IMR-90 (cell line): ENCODE results near the gene HMGCL.

Source experiments
- BHLHE40 ChIP-seq: fragments of 150-350 bp; IDR thresholded peaks from 2 replicates; pipeline ENCODE4 v1.6.1; 2016; ENCODE audit warnings: mild to moderate bottlenecking, low read depth, low read length
- CEBPB ChIP-seq: IDR thresholded peaks from 2 replicates; pipeline ENCODE4 v1.6.1; 2012; ENCODE audit warnings: low read depth, low read length, improper control_type of control experiment
- CHD1 ChIP-seq: IDR thresholded peaks from 2 replicates; pipeline ENCODE4 v1.6.1; 2012; ENCODE audit warnings: low read depth, low read length, improper control_type of control experiment
- FOS ChIP-seq: fragments of 150-350 bp; IDR thresholded peaks from 2 replicates; pipeline ENCODE4 v1.6.1; 2016; ENCODE audit warnings: low read depth, low read length
- MAZ ChIP-seq: IDR thresholded peaks from 2 replicates; pipeline ENCODE4 v1.6.1; 2012; ENCODE audit warnings: low read depth, mild to moderate bottlenecking, low read length, improper control_type of control experiment, moderate library complexity, borderline replicate concordance
- MXI1 ChIP-seq: IDR thresholded peaks from 2 replicates; pipeline ENCODE4 v1.6.1; 2012; ENCODE audit warnings: low read depth, mild to moderate bottlenecking, low read length, moderate library complexity, borderline replicate concordance
- POLR2A ChIP-seq: IDR thresholded peaks from 2 replicates; pipeline ENCODE4 v1.6.1; 2012; ENCODE audit warnings: mild to moderate bottlenecking, low read depth, low read length
- RAD21 ChIP-seq: IDR thresholded peaks from 2 replicates; pipeline ENCODE4 v1.6.1; 2012; ENCODE audit warnings: low read length, improper control_type of control experiment
- RCOR1 ChIP-seq: IDR thresholded peaks from 2 replicates; pipeline ENCODE4 v1.6.1; 2012; ENCODE audit warnings: mild to moderate bottlenecking, low read length, improper control_type of control experiment; ENCODE audit not compliant: insufficient replicate concordance
- RFX5 ChIP-seq: IDR thresholded peaks from 2 replicates; pipeline ENCODE4 v1.8.0; 2012; ENCODE audit warnings: low read depth, mild to moderate bottlenecking, low read length, moderate library complexity
- SMC3 ChIP-seq: fragments of 150-350 bp; IDR thresholded peaks from 2 replicates; pipeline ENCODE4 v1.6.1; 2016; ENCODE audit warnings: low read depth, mild to moderate bottlenecking, antibody characterized with exemption, low read length, moderate library complexity
- TF ChIP-seq, protein P1 (sequence below): conservative IDR thresholded peaks from 2 replicates; pipeline ENCODE4 v1.5.1; 2012; ENCODE audit warnings: mild to moderate bottlenecking, low read depth, low read length, improper control_type of control experiment
- TF ChIP-seq, protein P2 (sequence below): fragments of 150-350 bp; IDR thresholded peaks from 2 replicates; pipeline ENCODE4 v1.6.1; 2017; ENCODE audit warnings: mild to moderate bottlenecking, antibody characterized with exemption, low read length, low read depth

DNA sequence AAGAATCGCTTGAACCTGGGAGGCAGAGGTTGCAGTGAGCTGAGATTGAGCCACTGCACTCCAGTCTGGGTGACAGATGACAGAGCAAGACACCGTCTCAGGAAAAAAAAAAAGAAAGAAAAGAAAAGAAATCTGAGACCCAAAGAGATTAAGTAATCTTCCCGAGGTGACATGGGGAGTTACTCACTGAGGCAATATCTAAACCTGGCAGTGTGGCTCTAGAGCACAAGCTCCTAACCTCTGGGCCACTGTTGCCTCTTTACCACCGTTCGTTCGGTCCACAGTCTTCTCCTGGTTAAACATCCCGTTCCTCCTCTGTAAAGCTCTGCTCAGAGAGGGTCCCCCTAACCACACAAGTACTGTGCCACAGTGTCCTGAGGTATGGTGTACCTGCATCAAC, 1.5 kb downstream of the HMGCL start:
- TF ChIP-seq, protein P1, sequence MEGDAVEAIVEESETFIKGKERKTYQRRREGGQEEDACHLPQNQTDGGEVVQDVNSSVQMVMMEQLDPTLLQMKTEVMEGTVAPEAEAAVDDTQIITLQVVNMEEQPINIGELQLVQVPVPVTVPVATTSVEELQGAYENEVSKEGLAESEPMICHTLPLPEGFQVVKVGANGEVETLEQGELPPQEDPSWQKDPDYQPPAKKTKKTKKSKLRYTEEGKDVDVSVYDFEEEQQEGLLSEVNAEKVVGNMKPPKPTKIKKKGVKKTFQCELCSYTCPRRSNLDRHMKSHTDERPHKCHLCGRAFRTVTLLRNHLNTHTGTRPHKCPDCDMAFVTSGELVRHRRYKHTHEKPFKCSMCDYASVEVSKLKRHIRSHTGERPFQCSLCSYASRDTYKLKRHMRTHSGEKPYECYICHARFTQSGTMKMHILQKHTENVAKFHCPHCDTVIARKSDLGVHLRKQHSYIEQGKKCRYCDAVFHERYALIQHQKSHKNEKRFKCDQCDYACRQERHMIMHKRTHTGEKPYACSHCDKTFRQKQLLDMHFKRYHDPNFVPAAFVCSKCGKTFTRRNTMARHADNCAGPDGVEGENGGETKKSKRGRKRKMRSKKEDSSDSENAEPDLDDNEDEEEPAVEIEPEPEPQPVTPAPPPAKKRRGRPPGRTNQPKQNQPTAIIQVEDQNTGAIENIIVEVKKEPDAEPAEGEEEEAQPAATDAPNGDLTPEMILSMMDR, result no peak
- no peak for TF ChIP-seq POLR2A
- no peak for TF ChIP-seq CEBPB
- TF ChIP-seq, protein P2, sequence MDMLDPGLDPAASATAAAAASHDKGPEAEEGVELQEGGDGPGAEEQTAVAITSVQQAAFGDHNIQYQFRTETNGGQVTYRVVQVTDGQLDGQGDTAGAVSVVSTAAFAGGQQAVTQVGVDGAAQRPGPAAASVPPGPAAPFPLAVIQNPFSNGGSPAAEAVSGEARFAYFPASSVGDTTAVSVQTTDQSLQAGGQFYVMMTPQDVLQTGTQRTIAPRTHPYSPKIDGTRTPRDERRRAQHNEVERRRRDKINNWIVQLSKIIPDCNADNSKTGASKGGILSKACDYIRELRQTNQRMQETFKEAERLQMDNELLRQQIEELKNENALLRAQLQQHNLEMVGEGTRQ, result no peak
- TF ChIP-seq RAD21, result no peak
- no peak for TF ChIP-seq CHD1
- TF ChIP-seq MAZ, result no peak
- no peak for TF ChIP-seq BHLHE40
- TF ChIP-seq RCOR1, result no peak
- no peak for TF ChIP-seq SMC3
- no peak for TF ChIP-seq FOS
- no peak for TF ChIP-seq RFX5
- TF ChIP-seq MXI1, result no peak
